ENCODE results near the gene KAZN.

GRCh38 chr1:14616632-14617396 lies 18.3 kb downstream of the KAZN start:
- no peak for TF ChIP-seq CTCF (IDR thresholded peaks at IDR 0.05)
- no peak for TF ChIP-seq POLR2A (IDR thresholded peaks at IDR 0.05)
